ENCODE measurements around the gene TBC1D16.

DNA sequence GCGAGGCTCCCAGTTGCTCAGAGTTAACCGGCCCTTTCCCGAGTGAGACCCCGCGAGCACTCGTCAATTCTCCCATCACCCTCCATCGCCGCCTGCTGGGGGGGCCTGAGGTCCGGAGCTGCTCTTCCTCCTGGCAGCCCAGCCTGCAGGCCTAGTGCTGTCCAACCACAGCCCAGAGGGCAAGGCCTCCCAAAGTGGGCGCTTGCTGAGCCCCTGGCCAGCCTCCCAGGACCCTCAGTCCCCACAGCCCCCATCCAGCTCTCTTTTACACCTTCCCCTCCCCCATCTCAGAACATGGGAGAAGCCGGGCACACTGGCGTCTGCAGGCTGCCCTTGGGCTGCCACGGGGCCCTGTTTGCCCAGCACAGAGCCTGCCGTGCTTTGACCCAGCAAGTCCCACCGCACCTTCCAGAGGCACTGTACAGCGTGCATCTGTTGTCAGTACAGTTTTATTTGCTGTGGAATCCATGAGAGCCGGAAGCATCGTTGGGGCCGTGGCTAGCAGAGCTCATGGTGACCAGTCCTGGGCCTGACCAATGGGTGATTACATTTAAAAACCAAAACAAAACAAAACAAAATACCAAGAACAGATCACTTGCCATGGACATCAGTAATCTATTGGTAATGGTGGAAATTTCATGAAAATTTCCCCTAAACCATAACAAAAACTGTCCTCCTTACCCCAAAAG is 100.3 kb downstream of the TBC1D16 start:
- no peak for TF ChIP-seq CTCF (IDR thresholded peaks at IDR 0.05)
- TF ChIP-seq POLR2A (IDR thresholded peaks at IDR 0.05), result no peak

Measured in lower leg skin (tissue), 3 donors.